Colon (tissue), 2 donors: ENCODE measurements around the gene TDRD5.
"Not testable (repeated sequence)": the region's sequence is repeated elsewhere in the genome, so short reads cannot be mapped to it uniquely, and the experiment has no call there.

ENCODE experiments used
- FAIRE-seq: peaks from 2 replicates; lab custom pipeline; 2012; peaks lifted over from hg19 to GRCh38; lab: Jason Lieb, UNC
- donor health status: control.
- donor health status: control.

TDRD5 gene

DNA sequence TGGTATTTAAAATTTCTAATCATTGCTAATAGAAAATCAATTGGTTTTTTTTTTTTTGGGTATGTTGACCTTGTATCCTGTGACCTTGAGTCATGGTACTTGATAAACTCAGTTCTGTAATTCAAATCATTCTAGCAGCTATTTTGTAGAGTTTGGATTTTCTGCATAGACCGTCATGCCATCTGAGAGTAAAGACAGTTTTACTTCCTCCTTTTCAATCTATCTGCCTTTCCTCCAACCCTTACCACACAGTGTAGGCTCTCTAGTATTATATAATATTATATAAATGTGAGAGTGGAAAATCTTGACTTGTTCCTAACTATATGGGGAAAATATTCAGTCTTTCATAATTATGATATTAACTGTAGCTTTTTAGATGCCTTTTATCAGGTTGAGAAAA, 7.0 kb downstream of the TDRD5 start:
- FAIRE-seq = no peak

GRCh38 chr1:179599623-179600249, 8.1 kb downstream of the TDRD5 start:
- FAIRE-seq = no peak

GRCh38 chr1:179601093-179601492, 9.5 kb downstream of the TDRD5 start:
- no peak for FAIRE-seq

- no peak for FAIRE-seq
These were observed 20.7 kb downstream of the TDRD5 start for GRCh38 chr1:179612361-179612760.

GRCh38 chr1:179630719-179631118, 39.1 kb downstream of the TDRD5 start:
- no peak for FAIRE-seq

DNA sequence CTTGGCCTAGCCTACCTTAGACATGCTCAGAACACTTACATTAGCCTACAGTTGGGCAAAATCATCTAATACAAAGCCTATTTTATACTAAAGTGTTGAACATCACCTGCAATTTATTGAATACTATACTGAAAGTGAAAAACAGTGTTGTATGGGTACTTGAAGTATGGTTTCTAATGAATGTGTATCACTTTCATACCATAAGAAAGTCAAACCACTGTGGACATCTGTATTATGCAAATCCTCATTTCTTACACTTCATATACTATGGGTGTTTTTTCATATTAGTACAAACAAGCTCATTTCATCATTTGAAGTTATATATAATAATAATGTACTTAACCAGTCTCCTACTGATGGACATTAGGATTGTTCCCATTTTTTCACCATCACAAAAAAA, 41.2 kb downstream of the TDRD5 start:
- no peak for FAIRE-seq

- no peak for FAIRE-seq
These were observed 45.7 kb downstream of the TDRD5 start for GRCh38 chr1:179637211-179637860.

GRCh38 chr1:179661018-179661417, 69.4 kb downstream of the TDRD5 start:
- no peak for FAIRE-seq

DNA sequence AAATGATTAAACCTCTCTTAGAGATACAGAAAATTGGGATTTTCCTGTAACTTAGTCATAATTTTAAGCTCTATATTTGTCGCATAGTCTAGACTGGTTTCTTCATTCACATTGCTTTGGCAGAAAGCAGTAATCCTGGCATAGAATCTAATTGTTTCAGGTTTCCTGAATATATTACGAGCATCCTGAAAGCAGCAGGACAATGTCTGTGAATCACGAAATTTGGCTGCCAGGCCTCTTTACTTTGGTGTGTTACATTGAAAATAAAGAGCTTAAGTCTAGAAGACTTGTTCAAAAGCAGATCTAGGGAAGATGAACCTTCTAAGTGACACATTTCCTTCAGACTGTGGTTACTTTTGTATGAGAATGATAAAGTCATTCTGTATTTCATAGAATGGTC, 72.2 kb downstream of the TDRD5 start:
- no peak for FAIRE-seq

GRCh38 chr1:179677882-179678281, 86.2 kb downstream of the TDRD5 start:
- FAIRE-seq = no peak

- FAIRE-seq = not testable (repeated sequence)
These were observed 102.9 kb downstream of the TDRD5 start for GRCh38 chr1:179694530-179694929.

- no peak for FAIRE-seq
These were observed 111.4 kb downstream of the TDRD5 start for GRCh38 chr1:179702946-179703539.

DNA sequence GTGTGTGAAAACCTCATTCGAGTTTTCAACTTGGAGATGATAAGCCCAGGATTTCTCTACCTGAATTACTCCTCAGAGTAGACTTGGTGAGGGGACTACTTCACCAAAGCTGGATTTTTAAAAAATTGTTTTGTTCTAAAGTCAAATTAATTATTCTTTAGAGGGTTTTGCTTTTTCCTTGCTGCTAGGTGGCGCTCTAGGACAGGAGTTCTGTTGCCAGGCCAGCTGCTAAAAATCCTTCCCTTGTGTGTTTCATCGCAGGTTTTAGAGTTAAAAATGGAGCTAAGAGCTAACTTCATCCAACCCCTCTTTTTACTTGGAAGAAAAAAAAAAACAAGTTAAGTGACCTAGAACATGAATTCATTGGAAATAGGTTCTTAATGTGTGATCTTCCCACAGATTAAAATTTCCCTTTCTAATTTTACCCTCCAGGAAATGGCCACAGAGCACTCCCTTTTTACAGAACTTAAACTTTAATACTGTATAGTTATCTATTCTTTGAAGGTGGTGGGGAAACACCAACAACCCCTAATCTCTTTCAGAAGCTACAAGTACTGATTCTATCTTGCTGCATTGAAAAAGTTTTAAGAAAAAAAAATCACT, 114.8 kb downstream of the TDRD5 start:
- no peak for FAIRE-seq

DNA sequence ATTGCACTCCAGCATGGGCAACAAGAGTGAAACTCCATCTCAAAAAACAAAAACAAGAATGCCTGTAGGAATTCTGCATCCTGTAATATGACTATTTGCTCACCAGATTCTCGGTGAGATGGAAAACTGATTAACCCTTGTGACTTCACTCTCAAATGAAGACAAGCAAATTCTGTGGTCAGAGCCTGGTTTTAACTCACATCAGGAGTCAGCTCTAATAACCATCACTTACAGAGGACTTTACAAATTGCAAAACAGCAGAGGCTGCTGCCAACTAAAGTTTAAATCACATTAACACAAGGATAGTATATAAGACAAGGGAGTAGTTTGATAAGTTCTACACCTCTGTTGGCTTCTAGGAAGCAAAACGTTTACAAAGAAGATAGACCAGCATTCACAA, 115.8 kb downstream of the TDRD5 start:
- no peak for FAIRE-seq

- FAIRE-seq = no peak
These were observed 117.0 kb downstream of the TDRD5 start for GRCh38 chr1:179708434-179709195.

- FAIRE-seq = no peak
These were observed 118.3 kb downstream of the TDRD5 start for GRCh38 chr1:179709841-179710329.

GRCh38 chr1:179714159-179714558, 122.5 kb downstream of the TDRD5 start:
- FAIRE-seq = no peak

GRCh38 chr1:179714623-179715022, 123.0 kb downstream of the TDRD5 start:
- no peak for FAIRE-seq

DNA sequence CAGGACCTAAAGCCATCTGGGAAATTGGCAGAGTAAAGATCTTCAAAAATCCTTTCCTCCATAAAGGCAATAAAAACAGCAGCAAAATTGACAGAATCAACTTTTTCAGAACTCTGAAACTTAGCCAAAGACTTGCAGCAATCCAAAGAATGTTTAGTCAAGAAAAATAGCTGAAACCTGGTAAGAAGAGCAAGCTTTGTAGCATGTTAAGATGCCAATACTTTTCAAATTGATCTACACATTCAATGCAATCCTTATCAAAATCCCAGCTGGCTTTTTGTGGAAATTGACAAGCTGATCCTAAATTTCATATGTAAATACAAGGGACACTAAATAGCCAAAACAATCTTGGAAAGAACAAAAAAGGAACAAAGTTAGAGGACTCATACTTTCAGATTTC, 127.6 kb downstream of the TDRD5 start:
- no peak for FAIRE-seq

- no peak for FAIRE-seq
These were observed 136.6 kb downstream of the TDRD5 start for GRCh38 chr1:179728271-179728670.

GRCh38 chr1:179729881-179730280, 138.2 kb downstream of the TDRD5 start:
- FAIRE-seq = no peak

GRCh38 chr1:179731643-179732042, 140.0 kb downstream of the TDRD5 start:
- FAIRE-seq = no peak
